ENCODE data around the gene NFYB. TPM values are rescaled to one million over a fixed set of nuclear protein-coding genes. Genes with fewer than 3 reads are reported as not detected.
"Not testable (repeated sequence)": the region's sequence is repeated elsewhere in the genome, so short reads cannot be mapped to it uniquely, and the experiment has no call there.

The NFYB gene
- total and polyA plus RNA-seq, 9 of the 15 experiments (the other 6 are each of a cell fraction or from before 2014, with no cell fraction given): 14.5 to 51.5 (median 32.3) TPM

- Histone ChIP-seq H3K79me2 (ENCODE audit: control insufficient read depth, insufficient read depth, low read length) (no peaks in the 10 kb centered on the region), H3K9me3 (replicated peaks; ENCODE audit: control insufficient read depth, insufficient read depth, low read depth, low read length) (no peaks in the 10 kb centered on the region), H3K9ac (ENCODE audit: insufficient read depth in 1 of 2, low read depth in 2 of 2, low read length in 2 of 2) (no peak overlapping the region), H4K20me1 (replicated peaks; ENCODE audit: control insufficient read depth, insufficient read depth, low read length) (no peaks in the 10 kb centered on the region), H3K36me3 (ENCODE audit: control insufficient read depth, insufficient read depth, low read length) (peaks cover 27% of the 10 kb centered on the region; the same call in 2 of the 3 replicates), H3K27ac (ENCODE audit: extremely low read depth, low read depth, low read length) (no peak overlapping the region), H3K27me3 (ENCODE audit: control insufficient read depth in 2 of 2, insufficient read depth in 2 of 2, low read length in 2 of 2) (no peaks in the 10 kb centered on the region), H3K4me3 (no peak overlapping the region), H2AFZ (ENCODE audit: low read depth, low read length) (no peak overlapping the region), H3K9me1 (ENCODE audit: control insufficient read depth, insufficient read depth, low read length) (no peaks in the 10 kb centered on the region), H3K4me1 (replicated peaks in 1 of 2; ENCODE audit: control insufficient read depth in 2 of 2, insufficient read depth in 2 of 2, low read length in 2 of 2) (no peaks in the 10 kb centered on the region), H3K4me2 (ENCODE audit: insufficient read depth, low read length) (no peak overlapping the region)
- intact Hi-C loops (cut with micrococcal nuclease): no loop called here
- ATAC-seq (no peak), FAIRE-seq (no peak), DNase-seq (ENCODE audit: extremely low read depth in 1 of 4, low spot score in 3 of 4) (no peak)
- in situ Hi-C loops (cut with MboI): no loop called here
- TF ChIP-seq PTRF (tag; IDR thresholded peaks at IDR 0.05): no peak
- no peak for TF ChIP-seq NR1H2 (CRISPR knock-in tag; IDR thresholded peaks at IDR 0.05)
- ChIA-PET CTCF (ENCODE audit: low intra/inter-chr PET ratio) (no interaction called here), POLR2A (interaction anchor here (1.4 to 1.8 kb wide), 2 partner anchors 19 to 23 kb away, joined by 5 to 6 read pairs; partner anchors contain the start of gene NFYB)
- BruUV-seq (replicated peaks): no TSS peak
Measured at GRCh38 chr12:104115587-104115975, 22.4 kb downstream of the NFYB start.

- FAIRE-seq; DNase-seq (ENCODE audit: extremely low read depth in 1 of 4, low spot score in 3 of 4); BruUV-seq (replicated peaks); H3K9me3 ChIP-seq (replicated peaks; ENCODE audit: control insufficient read depth, insufficient read depth, low read depth, low read length); H3K27me3 ChIP-seq (ENCODE audit: control insufficient read depth in 2 of 2, insufficient read depth in 2 of 2, low read length in 2 of 2); H3K4me3 ChIP-seq; H3K27ac ChIP-seq (ENCODE audit: extremely low read depth, low read depth, low read length); H3K4me2 ChIP-seq (ENCODE audit: insufficient read depth, low read length); ATAC-seq; POLR2A ChIA-PET; H3K9ac ChIP-seq (ENCODE audit: insufficient read depth in 1 of 2, low read depth in 2 of 2, low read length in 2 of 2); CTCF ChIA-PET (ENCODE audit: low intra/inter-chr PET ratio); H3K79me2 ChIP-seq (ENCODE audit: control insufficient read depth, insufficient read depth, low read length); H3K4me1 ChIP-seq (replicated peaks in 1 of 2; ENCODE audit: control insufficient read depth in 2 of 2, insufficient read depth in 2 of 2, low read length in 2 of 2); in situ Hi-C loops (cut with MboI); H2AFZ ChIP-seq (ENCODE audit: low read depth, low read length); H4K20me1 ChIP-seq (replicated peaks; ENCODE audit: control insufficient read depth, insufficient read depth, low read length); intact Hi-C loops (cut with micrococcal nuclease); H3K9me1 ChIP-seq (ENCODE audit: control insufficient read depth, insufficient read depth, low read length): not testable (repeated sequence)
- WGBS (ENCODE audit: insufficient coverage, low coverage, missing lambda C conversion rate): 87% methylated on average over 11 of the region's 14 CpGs
- peaks cover 22% of the 10 kb centered on the region; the same call in 2 of the 3 replicates for H3K36me3 ChIP-seq (ENCODE audit: control insufficient read depth, insufficient read depth, low read length)
Measured at GRCh38 chr12:104114834-104115586, 23.0 kb downstream of the NFYB start.

Data from K562 (cell line).